ENCODE results near the gene NAALAD2.
"Not testable (repeated sequence)": the region's sequence is repeated elsewhere in the genome, so short reads cannot be mapped to it uniquely, and the experiment has no call there.

NAALAD2 gene

DNA sequence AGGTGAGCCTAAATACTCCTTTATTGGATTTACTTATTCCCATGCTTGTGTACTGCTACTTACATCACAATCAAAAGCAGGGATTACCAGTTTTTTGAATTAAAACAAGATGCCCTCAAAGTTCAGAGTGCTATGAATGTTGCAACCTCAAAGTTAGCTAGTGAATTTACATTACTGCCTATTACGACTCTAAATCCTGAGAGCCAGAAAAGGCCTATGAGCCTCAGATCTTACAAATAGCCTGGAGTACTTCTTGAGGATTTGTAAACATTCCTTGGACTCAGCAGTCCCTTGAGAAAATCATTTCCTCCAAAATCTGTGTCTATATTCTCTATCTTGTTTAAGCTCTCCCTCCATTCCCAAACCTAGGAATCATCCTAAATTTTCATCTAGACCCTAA is 62.9 kb downstream of the NAALAD2 start:
- no peak for DNase-seq

DNA sequence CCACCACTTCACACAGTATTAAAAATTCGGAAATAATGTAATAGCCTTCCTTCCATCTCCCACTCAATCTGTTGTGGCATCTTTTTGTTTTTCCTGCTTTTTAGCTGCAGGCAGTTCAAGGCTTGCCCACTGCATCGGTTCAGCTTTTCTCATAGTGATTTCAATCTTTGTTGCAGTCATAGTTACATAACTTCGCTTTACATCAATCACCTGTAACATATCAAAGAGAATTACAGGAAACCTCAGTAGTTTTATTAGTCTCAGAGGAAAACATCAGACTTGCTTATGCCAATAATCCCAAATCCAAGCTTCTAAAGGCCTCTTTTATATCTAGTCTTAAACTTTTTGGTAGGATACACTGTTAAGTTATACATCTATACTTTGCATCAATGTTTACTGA is 67.9 kb downstream of the NAALAD2 start:
- DNase-seq = no peak

DNA sequence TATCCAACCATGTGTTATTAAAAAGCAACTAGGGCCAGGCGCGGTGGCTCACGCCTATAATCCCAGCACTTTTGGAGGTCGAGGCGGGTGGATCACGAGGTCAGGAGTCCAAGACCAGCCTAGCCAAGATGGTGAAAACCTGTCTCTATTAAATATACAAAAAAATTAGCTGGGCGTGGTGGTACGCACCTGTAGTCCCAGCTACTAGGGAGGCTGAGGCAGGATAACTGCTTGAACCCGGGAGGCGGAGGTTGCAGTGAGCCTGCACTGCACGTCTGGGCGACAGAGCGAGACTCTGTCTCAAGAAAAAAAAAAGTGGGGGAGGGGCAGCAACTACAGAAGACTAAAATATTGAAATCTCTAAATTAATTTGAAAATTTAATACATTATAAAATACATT is 69.9 kb downstream of the NAALAD2 start:
- DNase-seq = no peak

DNA sequence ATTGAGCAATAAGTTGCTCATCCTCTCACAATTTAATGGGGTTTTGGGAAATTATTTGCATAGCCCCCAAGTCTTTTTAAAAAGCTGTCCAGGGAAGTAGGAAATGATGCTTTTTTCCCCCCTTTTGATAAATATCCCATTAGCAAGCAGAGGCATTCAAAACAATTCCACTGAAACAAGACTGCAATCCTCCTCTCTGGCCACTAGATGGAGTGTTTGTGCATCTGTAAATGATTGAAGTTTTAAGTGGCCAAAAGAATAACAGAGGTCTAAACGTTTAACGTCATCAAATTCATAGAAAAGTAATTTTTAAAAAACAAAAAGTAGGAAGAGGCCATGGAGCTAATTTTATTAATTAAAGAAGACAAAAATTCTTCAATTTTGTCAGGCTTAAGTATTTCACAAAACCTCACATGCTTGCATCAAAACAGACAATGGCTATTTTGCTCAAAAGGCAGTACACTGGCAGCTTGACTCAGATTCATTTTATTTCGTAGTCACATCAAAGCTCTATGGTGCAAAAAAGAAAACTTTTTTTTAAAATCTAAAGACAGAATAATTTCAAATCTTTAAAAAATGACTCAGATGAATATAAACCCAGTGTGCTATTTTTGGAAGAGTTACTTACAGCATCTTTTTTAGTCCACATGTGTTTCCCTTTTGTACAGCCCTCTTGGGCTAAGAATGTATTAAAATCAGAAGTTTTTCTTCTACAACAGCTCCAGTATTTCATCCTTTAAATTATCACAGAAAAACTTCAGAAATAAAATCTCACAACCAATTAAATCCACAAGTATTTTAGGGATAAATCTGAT is 70.6 kb downstream of the NAALAD2 start:
- peak; percentile 43 to 78 (median 61) for DNase-seq

DNA sequence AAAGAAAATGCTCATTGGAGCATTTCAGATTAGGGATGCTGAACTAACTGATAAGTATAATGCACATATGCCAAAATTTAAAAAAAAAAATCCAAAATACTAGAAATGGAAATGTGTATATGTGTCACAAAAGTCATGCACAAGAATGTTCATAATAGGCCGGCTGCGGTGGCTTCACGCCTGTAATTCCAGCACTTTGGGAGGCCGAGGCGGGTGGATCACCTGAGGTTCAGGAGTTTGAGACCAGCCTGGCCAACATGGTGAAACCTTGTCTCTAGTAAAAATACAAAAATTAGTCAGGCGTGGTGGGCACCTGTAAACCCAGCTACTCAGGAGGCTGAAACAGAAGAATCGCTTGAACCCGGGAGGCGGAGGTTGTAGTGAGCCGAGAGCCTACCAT is 73.5 kb downstream of the NAALAD2 start:
- DNase-seq = not testable (repeated sequence)

DNA sequence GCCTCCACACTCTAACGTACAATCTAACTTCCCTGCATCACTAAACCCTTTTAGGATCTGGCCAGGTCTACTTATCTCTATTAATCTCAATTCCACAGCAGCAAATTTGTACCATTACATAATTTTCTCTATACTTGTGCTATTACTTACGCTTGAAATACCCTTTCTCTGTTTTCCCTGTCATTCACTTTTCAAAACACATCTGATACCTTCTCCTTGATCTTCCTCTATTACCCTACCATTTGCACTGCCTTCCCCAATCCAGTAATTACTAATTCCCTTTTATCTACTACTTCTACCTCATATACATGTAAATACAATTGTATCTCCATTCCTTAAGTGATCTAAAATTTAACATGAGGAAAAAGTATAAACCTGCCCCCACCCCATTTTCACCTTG is 74.4 kb downstream of the NAALAD2 start:
- no peak for DNase-seq

DNA sequence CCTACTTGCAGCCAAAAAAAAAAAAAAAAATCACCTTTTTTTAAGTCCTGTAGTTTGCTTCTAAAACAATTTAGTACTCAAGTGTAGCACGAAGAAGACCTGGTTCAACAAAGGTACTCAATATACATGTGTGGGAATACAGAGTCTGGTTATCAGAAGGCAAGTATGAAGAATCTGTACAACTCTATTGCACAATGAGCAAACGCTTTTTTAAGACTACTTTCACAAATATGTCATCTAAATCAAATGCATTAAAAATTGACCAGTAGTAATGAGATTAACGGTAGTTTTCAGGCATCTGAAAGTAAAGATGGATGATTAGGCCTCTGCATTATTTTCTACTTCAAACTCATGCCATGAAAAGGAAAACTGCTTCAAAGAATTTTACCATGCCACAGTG is 78.9 kb downstream of the NAALAD2 start:
- DNase-seq = no peak

DNA sequence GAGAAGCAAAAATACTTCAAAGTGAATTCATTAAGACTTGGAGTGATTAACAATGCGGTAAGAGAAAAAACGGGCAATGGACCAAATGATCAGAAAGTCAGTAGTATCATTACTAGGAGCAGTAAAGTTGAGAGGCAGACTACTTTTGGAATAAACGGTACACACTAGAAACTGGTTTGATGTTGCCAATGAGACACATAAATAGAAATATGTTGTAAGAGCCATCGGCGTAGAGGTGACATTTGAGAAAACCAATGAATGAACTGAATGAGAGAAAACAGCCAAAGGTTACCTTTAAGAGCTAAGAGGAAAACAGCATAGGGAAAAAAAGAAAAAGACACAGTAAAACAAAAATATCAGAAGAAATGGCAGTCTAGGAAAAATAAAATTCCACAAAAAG is 82.1 kb downstream of the NAALAD2 start:
- DNase-seq = no peak

DNA sequence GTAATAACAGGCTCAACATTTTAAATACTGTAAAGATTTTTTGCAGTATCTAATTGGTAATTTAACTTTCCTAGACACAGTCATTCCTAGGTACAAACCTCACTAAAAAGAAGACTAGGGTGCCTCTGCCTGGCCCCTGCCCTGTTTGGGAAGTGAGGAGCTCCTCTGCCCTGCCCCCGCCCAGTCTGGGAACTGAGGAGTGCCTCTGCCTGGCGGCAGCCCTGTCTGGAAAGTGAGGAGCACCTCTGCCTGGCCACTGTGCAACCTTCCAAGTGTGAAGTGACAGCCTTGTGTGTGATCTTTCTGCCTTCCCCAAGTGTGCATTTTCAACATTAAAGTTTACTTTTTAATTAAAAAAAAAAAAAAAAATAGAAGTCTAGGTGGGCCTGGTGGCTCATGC is 84.1 kb downstream of the NAALAD2 start:
- peak in 1 of 3 donors; percentile 3 for DNase-seq

DNA sequence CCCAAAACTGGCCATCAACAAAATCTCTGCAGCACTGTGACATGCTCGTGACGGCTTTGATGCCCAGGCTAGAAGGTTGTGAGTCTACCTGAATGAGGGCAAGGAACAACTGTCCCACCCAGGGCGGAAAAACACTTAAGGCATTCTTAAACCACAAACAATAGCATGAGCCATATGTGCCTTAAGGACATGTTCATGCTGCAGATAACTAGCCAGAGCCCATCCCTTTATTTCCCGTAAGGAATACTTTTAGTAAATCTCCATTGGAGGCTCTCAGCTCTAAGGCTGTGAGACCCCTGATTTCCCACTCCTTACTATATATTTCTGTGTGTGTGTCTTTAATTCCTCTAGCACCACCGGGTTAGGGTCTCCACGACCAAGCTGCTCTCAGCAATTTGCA is 85.0 kb downstream of the NAALAD2 start:
- no peak for DNase-seq

DNA sequence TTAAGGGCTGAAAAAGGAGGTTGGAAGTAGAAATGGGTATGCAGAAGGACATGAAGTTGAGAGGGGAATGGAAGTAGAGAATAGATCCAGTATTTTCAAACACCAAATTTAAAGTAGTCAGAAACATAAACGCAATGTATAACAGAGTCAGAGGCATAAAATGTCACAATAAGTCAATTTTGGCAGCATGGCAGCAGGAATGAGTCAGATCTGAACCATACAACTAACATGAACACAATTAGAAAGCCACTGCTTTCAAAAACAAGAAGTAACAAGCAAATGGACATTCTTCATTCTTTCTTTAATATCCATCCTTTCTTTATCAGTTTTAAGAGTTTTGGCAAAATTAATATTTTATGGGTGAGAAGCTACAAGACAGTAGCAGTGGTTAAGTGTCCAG is 85.9 kb downstream of the NAALAD2 start:
- peak; percentile 31 to 62 (median 58) for DNase-seq

DNA sequence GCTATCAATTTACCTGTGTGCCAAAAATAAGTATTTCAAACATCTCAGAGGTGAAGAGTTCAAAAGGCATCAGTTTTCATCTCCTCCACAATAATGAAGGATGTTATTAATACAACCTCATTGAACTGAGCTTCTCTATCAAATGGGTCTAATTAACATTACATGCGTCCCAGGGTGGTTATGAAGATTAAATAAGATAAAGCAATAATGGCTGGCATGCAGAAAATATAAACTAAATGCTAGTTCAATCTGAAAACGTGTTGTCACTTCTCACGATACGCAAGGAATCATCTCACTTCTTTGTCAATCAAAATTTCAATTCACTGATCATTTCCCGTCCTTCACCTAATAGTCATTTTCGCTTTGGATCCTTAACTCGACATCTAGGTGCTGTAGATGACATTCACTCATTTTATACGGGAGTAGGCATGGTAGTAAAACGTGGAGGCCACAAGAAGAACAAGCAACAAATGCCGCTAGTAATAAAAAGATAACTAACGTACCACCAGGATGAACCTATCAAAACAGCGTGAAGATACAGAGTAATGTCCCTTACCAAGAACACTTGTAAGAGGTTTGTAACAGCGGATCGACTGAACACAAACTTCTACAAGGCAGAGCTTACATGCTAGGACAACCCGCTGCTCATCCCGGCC is 87.5 kb downstream of the NAALAD2 start:
- no peak for DNase-seq

DNA sequence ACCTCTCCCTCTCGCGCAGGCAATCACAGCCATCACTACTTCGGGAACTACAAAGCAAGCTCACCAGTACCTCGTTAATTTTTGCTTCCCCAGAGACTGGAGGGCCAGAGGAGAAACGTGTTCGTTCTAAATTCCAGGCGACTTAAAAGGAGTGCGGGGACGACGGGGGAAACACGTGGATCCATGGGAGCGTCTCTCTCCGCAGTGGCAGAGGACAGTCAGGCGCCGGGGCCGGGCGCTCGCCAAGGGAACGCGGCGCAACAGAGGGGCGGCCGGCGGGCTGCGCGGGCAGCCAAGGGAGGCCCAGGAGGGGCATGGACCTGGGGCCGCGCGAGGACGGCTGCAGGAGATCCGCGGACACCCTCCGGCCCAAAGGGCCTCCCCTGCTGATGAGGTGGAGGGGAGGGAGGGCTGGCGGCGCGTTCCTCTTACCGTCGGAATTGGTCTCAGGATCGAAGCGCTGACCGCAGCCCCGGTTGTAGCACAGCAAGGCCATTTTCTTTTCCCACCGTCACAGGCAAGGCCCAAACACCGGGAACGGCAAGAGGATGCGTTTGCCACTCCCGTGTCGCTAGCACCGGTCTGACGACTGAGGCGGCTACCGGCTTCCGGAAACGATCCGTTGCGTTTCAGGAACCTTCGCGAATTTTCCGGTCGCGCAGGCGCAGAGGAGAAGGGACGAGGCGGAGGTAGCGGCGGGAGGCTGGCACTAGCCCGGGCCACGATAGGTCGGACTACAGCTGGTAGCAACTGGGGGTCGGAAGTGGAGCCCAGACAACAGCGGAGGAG is 88.2 kb downstream of the NAALAD2 start, which contains the start of gene CHORDC1:
TSS of gene CHORDC1 (minus strand) at position 591 of the 789 bp plus-strand sequence. CDS start at position 496, 95 bp downstream.
- DNase-seq = peak; percentile 94 to 97 (median 95)

DNA sequence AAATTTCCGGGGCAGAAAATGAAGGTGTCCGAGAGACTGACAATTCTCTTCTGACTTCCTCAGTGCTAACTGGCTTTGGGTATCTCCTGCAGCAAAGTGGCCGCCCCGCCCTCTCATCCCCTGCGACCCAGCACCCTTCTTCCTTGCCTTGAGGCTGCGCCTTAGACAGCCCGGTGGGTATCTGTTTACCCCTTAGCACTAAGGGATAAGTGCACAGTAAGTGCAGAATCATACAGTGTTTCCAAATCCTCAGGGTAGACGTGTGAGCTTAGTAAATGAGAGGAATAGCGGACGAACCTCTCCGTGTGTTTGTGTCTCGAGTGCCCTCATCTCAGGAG is 88.8 kb downstream of the NAALAD2 start:
- DNase-seq = no peak

DNA sequence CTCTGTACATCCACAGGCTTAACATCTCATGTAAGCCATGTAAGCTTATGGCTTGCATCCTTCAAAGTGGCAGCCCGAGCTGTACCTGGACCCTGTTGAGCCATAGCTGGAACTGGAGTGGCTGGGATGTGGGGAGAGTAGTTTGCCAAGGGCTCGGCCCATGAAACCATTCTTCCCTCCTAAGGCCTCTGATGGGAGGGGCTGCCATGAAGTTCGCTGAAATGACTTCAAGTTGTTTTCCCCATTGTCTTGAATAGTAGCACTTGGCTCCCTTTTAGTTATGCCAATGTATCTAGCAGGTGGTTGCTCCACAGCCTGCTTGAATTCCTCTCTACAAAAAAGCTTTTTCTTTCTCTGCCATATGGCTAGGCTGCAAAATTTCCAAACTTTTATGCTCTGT is 93.6 kb downstream of the NAALAD2 start:
- no peak for DNase-seq

DNA sequence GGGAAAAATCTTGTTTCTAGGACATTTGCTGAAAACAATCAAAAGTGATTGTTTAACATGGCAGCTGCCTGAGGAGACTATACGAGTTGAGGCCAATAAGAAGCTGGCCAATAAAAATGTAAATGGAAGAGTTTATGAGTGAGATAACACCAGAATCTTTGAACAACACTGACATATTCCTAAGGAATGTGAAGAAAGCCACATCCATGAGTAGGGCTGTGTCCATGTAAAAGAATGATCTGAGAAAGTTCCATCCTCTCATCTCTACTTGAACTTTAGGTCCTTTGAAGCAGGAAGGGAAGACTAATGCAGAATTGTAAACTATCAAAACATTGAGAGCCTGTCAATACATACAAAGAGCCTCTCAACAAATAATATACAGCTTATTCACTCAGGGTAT is 95.3 kb downstream of the NAALAD2 start:
- DNase-seq = no peak

DNA sequence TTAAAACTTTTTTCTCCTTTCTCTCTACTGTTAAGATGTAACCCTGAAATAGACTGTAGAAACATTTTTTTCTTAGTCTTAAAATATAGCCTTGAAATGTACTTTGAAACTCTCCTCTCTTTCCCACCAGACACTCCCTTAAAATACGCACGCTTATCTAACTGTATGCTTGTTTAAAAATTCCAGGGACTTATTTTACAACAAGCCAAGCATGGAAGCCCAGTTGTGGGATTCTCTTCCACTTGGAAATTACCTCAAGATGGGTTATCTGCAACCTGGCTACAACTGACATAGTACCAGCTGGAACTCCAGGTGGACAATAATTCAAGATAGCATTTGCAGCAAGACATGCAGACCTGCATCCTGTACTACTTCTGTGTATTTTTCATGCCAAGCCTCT is 100.5 kb downstream of the NAALAD2 start:
- no peak for DNase-seq

DNA sequence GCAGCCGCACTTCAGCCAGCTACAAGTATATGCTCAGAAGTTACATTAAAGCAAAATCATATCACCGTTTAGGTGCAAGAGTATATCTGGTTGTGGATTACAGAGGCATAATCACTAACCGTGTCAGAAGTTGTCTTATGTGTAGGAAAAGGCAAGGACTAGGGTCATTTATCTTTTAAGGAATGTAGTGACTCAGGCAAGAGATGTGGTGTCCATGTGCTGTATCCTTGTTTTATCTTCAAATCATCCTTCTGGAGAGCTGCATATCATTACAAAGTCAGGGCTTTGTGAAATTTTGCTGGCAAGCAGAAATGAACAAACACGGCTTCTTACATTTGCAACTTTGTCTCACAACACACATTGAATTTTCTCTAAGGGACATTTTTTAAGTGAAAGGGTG is 101.1 kb downstream of the NAALAD2 start:
- DNase-seq = no peak

DNA sequence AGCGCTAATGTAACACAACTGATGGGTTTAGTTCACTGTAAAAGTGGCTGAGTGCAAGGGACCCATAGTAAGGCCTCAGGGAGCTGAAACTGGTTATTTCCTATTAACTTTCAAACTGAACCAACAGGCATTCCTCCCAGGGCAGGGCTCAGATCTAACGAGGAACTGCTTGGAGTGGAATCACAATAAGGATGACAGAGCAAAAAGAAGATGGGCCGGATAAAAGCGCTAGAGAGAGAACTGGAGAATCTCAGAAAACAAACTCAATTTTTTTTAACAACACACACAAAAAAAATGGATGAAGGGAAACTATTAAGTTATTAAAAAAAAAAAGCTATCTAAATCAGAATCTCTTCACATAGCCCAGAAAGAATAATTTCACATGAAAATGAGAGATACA is 102.5 kb downstream of the NAALAD2 start:
- DNase-seq = no peak

DNA sequence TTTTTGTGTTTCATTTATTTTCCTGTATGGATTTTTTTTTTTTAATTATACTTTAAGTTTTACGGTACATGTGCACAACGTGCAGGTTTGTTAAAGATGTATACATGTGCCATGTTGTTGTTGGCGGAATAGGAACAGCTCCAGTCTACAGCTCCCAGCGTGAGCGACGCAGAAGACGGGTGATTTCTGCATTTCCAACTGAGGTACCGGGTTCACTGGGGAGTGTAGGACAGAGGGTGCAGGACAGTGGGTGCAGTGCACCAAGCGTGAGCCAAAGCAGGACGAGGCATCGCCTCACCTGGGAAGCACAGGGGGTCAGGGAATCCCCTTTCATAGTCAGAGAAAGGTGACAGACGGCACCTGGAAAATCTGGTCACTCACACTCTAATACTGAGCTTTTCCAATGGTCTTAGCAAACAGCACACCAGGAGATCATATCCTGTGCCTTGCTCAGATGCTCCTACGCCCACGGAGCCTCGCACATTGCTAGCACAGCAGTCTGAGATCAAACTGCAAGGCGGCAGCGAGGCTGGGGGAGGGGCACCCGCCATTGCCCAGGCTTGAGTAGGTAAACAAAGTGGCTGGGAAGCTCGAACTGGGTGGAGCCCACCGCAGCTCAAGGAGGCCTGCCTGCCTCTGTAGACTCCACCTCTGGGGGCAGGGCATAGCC is 105.6 kb downstream of the NAALAD2 start:
- not testable (repeated sequence) for DNase-seq

DNA sequence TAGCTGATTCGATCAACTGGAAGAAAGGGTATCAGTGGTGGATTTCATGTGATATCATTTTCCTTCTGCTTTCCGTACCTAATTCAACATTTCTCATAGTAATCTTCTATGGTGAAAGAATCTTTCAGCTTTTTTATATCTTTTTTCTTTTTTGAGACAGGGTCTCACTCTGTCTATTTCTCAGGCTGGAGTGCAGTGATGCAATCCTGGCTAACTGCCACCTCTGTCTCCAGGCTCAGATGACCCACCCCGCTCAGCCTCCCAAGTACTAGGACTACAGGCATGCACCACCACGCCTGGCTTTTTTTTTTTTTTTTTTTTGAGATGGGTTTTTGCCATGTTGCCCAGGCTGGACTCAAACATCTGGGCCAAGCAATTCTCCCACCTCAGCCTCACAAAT is 107.0 kb downstream of the NAALAD2 start:
- DNase-seq = no peak
